ENCODE results near the gene NT5C3A. TPM values are rescaled to one million over a fixed set of nuclear protein-coding genes. Genes with fewer than 3 reads are reported as not detected.

NT5C3A gene
- total RNA-seq, 1 donor from 2014 or later, result 49.8 TPM

DNA sequence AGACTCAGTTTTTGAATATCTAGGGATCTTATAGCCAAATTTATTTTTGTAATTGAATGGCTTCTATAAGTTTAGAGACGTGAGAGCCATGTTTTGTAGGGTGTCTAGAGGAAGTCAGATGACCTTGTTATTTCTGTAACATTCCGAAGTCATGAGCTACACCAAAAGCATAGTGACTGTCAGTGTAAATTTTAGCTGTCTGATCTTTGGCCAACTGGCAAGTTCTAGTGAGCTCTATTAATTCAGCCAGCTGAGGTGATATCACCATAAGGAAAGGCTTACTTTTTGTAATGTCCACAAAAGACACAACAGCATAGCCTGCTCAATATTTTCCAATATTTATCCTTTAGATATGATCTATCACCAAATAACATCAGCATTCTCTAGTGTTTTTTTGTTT is 9.9 kb upstream of the NT5C3A start:
- DNase-seq (ENCODE audit: low read depth), result peak; percentile 21
- FAIRE-seq, result no peak
- Histone ChIP-seq H3K36me3 (ENCODE audit: control insufficient read depth, insufficient read depth, low read length) (no peaks in the 10 kb centered on the region), H3K27me3 (ENCODE audit: control insufficient read depth, insufficient read depth, low read length) (no peaks in the 10 kb centered on the region), H3K4me3 (ENCODE audit: low read depth, low read length) (no peak overlapping the region)
- TF ChIP-seq, protein P1, sequence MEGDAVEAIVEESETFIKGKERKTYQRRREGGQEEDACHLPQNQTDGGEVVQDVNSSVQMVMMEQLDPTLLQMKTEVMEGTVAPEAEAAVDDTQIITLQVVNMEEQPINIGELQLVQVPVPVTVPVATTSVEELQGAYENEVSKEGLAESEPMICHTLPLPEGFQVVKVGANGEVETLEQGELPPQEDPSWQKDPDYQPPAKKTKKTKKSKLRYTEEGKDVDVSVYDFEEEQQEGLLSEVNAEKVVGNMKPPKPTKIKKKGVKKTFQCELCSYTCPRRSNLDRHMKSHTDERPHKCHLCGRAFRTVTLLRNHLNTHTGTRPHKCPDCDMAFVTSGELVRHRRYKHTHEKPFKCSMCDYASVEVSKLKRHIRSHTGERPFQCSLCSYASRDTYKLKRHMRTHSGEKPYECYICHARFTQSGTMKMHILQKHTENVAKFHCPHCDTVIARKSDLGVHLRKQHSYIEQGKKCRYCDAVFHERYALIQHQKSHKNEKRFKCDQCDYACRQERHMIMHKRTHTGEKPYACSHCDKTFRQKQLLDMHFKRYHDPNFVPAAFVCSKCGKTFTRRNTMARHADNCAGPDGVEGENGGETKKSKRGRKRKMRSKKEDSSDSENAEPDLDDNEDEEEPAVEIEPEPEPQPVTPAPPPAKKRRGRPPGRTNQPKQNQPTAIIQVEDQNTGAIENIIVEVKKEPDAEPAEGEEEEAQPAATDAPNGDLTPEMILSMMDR (IDR thresholded peaks at IDR 0.05; ENCODE audit: insufficient read depth, low read length, severe bottlenecking), result no peak

DNA sequence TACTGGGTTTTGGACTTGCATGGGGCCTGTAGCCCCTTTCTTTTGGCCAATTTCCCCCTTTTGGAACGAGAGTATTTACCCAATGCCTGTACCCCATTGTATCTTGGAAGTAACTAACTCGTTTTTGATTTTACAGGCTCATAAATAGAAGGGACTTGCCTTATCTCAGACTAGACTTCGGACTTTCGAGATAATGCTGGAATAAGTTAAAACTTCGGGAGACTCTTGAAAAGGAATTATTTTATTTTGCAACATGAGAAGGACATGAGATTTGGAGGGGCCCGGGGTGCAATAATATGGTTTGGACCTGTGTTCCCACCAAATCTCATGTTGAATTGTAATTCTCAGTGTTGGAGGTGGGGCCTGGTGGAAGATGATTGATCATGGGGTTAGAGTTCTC is 8.3 kb upstream of the NT5C3A start:
- Histone ChIP-seq H3K4me3 (ENCODE audit: low read depth, low read length) (no peak overlapping the region), H3K27me3 (ENCODE audit: control insufficient read depth, insufficient read depth, low read length) (no peaks in the 10 kb centered on the region), H3K36me3 (ENCODE audit: control insufficient read depth, insufficient read depth, low read length) (no peaks in the 10 kb centered on the region)
- no peak for FAIRE-seq
- DNase-seq (ENCODE audit: low read depth), result no peak
- TF ChIP-seq, protein P1 (IDR thresholded peaks at IDR 0.05; ENCODE audit: insufficient read depth, low read length, severe bottlenecking), result no peak

DNA sequence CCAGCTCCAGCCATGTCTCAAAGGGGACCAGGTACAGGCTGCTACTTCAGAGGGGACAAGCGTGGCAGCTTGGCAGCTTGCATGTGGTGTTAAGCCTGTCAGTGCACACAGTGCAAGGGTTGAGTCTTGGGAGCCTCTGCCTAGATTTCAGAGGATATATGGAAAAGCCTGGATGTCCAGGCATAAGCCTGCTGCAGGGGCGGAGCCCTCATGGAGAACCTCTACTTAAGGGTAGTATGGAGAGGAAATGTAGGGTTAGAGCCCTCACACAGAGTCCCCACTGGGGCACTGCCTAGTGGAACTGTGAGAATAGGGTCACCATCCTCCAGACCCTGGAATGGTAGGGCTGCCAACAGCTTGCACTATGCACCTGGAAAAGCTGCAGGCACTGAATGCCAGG is 7.7 kb upstream of the NT5C3A start:
- Histone ChIP-seq H3K4me3 (ENCODE audit: low read depth, low read length) (no peak overlapping the region), H3K36me3 (ENCODE audit: control insufficient read depth, insufficient read depth, low read length) (no peaks in the 10 kb centered on the region), H3K27me3 (ENCODE audit: control insufficient read depth, insufficient read depth, low read length) (no peaks in the 10 kb centered on the region)
- FAIRE-seq (no peak), DNase-seq (ENCODE audit: low read depth) (no peak)
- TF ChIP-seq, protein P1 (IDR thresholded peaks at IDR 0.05; ENCODE audit: insufficient read depth, low read length, severe bottlenecking), result no peak

DNA sequence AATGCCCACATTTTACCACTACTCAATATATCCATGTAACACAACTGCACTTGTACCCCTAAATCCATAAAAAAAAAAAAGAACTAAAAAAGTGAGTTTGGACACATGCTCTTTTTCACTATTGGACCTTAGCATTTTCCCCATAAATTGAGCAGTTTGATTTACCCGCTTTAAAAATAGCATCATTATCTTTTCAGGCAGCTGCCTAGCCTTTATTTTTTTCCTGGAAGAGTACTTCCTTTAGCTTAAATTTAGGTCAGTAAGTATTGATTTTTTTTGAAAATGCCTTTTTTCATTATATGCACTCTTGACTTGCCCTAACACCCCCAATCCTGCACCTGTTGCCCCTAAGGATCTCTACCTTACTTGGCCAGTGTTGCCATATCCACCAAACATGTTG is 5.3 kb upstream of the NT5C3A start:
- Histone ChIP-seq H3K4me3 (ENCODE audit: low read depth, low read length) (no peak overlapping the region), H3K27me3 (ENCODE audit: control insufficient read depth, insufficient read depth, low read length) (no peaks in the 10 kb centered on the region), H3K36me3 (ENCODE audit: control insufficient read depth, insufficient read depth, low read length) (no peaks in the 10 kb centered on the region)
- no peak for DNase-seq (ENCODE audit: low read depth)
- TF ChIP-seq, protein P1 (IDR thresholded peaks at IDR 0.05; ENCODE audit: insufficient read depth, low read length, severe bottlenecking), result no peak
- FAIRE-seq, result no peak

DNA sequence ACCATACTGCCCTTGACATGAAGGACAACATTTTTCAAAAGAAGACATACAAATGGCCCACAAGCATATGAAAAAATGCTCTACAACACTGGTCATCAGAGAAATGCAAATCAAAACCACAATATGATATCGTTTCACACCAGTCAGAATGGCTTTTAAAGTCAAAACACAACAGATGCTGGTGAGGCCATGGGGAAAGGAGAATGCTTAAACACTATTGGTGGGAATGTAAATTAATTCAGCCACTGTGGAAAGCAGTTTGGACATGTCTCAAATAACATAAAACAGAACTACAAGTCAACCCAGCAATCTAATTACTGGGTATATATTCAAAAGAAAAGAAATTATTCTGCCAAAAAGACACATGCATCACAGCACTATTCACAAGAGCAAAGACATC is 4.2 kb upstream of the NT5C3A start:
- DNase-seq (ENCODE audit: low read depth) (no peak), FAIRE-seq (no peak)
- H3K27me3 ChIP-seq (ENCODE audit: control insufficient read depth, insufficient read depth, low read length), result no peaks in the 10 kb centered on the region
- TF ChIP-seq, protein P1 (IDR thresholded peaks at IDR 0.05; ENCODE audit: insufficient read depth, low read length, severe bottlenecking), result no peak
- no peak overlapping the region for H3K4me3 ChIP-seq (ENCODE audit: low read depth, low read length)
- no peaks in the 10 kb centered on the region for H3K36me3 ChIP-seq (ENCODE audit: control insufficient read depth, insufficient read depth, low read length)

DNA sequence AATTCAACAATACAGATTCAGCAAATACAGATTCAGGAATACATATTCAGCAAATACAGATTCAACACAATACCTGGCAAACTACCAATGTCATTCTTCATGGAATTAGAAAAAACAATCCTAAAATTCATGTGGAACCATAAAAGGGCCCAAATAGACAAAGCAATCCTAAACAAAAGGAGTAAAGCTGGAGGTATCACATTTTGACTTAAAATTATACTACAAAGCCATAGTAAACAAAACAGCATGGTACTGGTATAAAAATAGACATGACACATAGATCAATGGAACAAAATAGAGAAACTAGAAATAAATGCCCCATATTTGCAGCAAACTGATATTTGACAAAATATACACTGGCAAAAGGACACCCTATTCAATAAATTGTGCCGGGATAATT is 3.4 kb upstream of the NT5C3A start:
- no peaks in the 10 kb centered on the region for H3K27me3 ChIP-seq (ENCODE audit: control insufficient read depth, insufficient read depth, low read length)
- no peak overlapping the region for H3K4me3 ChIP-seq (ENCODE audit: low read depth, low read length)
- no peak for DNase-seq (ENCODE audit: low read depth)
- FAIRE-seq, result no peak
- TF ChIP-seq, protein P1 (IDR thresholded peaks at IDR 0.05; ENCODE audit: insufficient read depth, low read length, severe bottlenecking), result no peak
- no peaks in the 10 kb centered on the region for H3K36me3 ChIP-seq (ENCODE audit: control insufficient read depth, insufficient read depth, low read length)

All from bronchial epithelial cell (primary cell).